ENCODE measurements around the gene CA11. TPM values are rescaled to one million over a fixed set of nuclear protein-coding genes. Genes with fewer than 3 reads are reported as not detected.

Gene CA11
- total RNA-seq, 4 donors from 2014 or later, result 7.3 to 37.5 (median 10.3) TPM

- H3K4me3 ChIP-seq (ENCODE audit: low read depth, poor library complexity, severe bottlenecking), result no peak overlapping the region
- no peak for DNase-seq (ENCODE audit: low spot score in 2 of 2)
- intact Hi-C loops (cut with DNase I; ENCODE audit: low total_unique reads), result no loop called here
- TF ChIP-seq POLR2A (IDR thresholded peaks at IDR 0.05) (no peak), CTCF (IDR thresholded peaks at IDR 0.05) (no peak)
- WGBS, 2 donors, result 30 to 32% methylated on average over 9 of the region's 9 CpGs
Observed at GRCh38 chr19:48608798-48609263, 37.2 kb downstream of the CA11 start.

- DNase-seq (ENCODE audit: low spot score in 2 of 2), result no peak
- 87 to 89% methylated on average over 7 of the region's 7 CpGs for WGBS, 2 donors
- TF ChIP-seq CTCF (IDR thresholded peaks at IDR 0.05), result no peak
- no peak for TF ChIP-seq POLR2A (IDR thresholded peaks at IDR 0.05)
- H3K4me3 ChIP-seq (ENCODE audit: low read depth, poor library complexity, severe bottlenecking), result no peak overlapping the region
- intact Hi-C loops (cut with DNase I; ENCODE audit: low total_unique reads), result no loop called here
Observed at GRCh38 chr19:48607359-48607755, 38.6 kb downstream of the CA11 start.

- intact Hi-C loops (cut with DNase I; ENCODE audit: low total_unique reads), result no loop called here
- WGBS, 2 donors, result 86 to 90% methylated on average over 28 to 36 of the region's 39 CpGs
- TF ChIP-seq POLR2A (IDR thresholded peaks at IDR 0.05) (no peak), CTCF (IDR thresholded peaks at IDR 0.05) (no peak)
- H3K4me3 ChIP-seq (ENCODE audit: low read depth, poor library complexity, severe bottlenecking), result no peak within 1 kb of the TSS
- DNase-seq (ENCODE audit: low spot score in 2 of 2), result no peak
Observed at GRCh38 chr19:48606463-48607358, 39.3 kb downstream of the CA11 start, which contains the start of gene SPACA4. Gene SPACA4 (plus strand): TSS chr19:48606742. CDS start chr19:48606979, 237 bp downstream.

GRCh38 chr19:48603850-48604249 is 42.1 kb downstream of the CA11 start:
- DNase-seq (ENCODE audit: low spot score in 2 of 2), result no peak
- no peak for TF ChIP-seq POLR2A (IDR thresholded peaks at IDR 0.05)
- TF ChIP-seq CTCF (IDR thresholded peaks at IDR 0.05), result no peak
- intact Hi-C loops (cut with DNase I; ENCODE audit: low total_unique reads), result no loop called here
- 85 to 92% methylated on average over 7 to 9 of the region's 9 CpGs for WGBS, 2 donors
- H3K4me3 ChIP-seq (ENCODE audit: low read depth, poor library complexity, severe bottlenecking), result no peak overlapping the region

- no peak overlapping the region for H3K4me3 ChIP-seq (ENCODE audit: low read depth, poor library complexity, severe bottlenecking)
- no peak for DNase-seq (ENCODE audit: low spot score in 2 of 2)
- intact Hi-C loops (cut with DNase I; ENCODE audit: low total_unique reads), result no loop called here
- TF ChIP-seq CTCF (IDR thresholded peaks at IDR 0.05), result no peak
- no peak for TF ChIP-seq POLR2A (IDR thresholded peaks at IDR 0.05)
- WGBS, 2 donors, result 91 to 92% methylated on average over 39 of the region's 39 CpGs
Observed at GRCh38 chr19:48603449-48603848, 42.5 kb downstream of the CA11 start.

Data from lower leg skin (tissue), 4 donors.